SK-N-DZ (cell line): ENCODE measurements around the gene CNOT6.
"Not testable (repeated sequence)": the region's sequence is repeated elsewhere in the genome, so short reads cannot be mapped to it uniquely, and the experiment has no call there.

Source experiments
- DNase-seq: peaks from one replicate; pipeline ENCODE4 v3.0.0-alpha.2; 2015; ENCODE audit warnings: low spot score

The CNOT6 gene

DNA sequence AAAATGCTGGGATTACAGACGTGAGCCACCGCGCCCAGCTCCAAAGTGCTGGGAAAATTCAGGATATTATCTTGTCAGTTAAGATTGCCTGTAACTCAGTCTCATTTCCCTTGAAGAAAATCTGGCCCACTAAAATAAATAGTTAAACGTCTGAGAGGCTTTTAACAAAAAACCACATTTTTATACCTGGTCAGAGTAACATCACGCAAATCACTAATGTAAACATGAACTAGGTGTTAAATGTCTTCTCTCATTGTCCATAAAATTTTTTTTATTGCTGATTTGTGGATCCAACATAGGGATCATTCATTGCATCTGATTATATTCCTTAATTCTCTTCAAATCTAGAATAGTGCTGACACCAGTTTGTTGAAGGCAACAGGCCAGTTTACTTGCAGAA lies 22.3 kb downstream of the CNOT6 start:
- no peak for DNase-seq

DNA sequence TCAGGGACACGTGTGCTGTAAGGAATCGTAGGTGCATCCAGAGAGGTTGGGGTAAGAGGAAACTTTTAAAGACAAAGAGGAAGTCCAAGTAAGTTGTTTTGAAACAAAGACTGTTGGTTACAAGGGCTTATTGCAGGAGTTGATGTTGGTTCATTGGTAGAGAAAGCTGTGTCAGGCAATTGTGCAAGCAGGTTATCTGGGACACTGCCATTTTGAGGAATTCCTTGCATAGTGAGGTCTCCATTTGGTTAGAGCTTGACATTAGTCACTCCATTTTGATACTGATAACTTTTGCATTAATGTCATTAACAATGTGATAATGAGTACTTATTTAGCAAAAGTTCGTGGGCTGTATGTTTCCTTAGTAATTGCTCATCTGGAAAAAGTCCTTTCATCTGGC lies 24.9 kb downstream of the CNOT6 start:
- DNase-seq: no peak

DNA sequence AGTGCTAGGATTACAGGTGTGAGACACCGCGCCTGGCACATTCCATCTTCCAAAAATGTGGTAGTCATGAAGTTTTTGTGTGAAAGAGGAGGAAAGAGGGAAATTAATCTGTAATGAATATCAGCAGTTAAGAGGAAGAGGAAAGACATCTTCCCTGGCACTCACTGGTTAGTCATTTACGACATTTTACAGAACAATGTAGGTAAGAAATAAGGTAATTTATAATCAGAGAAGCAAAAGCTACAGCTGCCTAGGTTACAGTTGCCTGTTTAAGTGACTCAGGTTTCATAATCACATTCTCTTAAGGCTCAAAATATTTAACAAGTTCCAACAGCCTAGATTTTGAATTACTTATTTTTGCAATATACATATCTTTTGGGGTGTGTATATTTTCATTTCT lies 26.9 kb downstream of the CNOT6 start:
- DNase-seq: no peak

DNA sequence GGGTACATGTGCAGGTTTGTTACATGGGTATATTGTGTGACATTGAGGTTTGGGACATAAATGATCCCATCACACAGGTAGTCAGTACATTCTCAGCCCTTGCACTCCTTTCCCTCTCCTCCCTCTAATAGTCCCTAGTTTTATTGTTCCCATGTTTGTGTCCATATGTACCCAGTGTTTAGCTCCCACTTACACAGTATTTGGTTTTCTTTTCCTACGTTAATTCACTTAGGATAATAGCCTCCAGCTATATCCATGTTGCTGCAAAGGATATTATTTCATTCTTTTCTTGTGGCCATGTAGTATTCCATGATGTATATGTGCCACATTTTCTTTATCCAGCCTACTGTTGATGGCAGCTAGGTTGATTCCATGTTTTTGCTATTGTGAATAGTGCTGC lies 27.4 kb downstream of the CNOT6 start:
- DNase-seq: no peak

DNA sequence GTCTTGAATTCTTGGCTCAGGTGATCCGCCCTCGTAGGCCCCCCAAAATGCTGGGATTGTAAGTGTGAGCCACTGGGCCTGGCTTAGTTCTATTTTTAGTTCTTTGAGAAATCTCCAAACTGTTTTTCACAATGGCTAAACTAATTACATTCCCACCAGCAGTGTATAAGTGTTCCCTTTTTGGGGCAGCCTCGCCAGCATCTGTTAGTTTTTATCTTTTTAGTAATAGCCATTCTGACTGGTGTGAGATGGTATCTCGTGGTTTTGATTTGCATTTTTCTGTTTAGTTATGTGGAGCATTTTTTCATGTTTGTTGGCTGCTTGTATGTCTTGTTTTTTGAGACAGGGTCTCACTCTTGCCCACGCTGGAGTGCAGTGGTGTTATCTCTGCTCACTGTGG lies 28.2 kb downstream of the CNOT6 start:
- peak; percentile 16 for DNase-seq

DNA sequence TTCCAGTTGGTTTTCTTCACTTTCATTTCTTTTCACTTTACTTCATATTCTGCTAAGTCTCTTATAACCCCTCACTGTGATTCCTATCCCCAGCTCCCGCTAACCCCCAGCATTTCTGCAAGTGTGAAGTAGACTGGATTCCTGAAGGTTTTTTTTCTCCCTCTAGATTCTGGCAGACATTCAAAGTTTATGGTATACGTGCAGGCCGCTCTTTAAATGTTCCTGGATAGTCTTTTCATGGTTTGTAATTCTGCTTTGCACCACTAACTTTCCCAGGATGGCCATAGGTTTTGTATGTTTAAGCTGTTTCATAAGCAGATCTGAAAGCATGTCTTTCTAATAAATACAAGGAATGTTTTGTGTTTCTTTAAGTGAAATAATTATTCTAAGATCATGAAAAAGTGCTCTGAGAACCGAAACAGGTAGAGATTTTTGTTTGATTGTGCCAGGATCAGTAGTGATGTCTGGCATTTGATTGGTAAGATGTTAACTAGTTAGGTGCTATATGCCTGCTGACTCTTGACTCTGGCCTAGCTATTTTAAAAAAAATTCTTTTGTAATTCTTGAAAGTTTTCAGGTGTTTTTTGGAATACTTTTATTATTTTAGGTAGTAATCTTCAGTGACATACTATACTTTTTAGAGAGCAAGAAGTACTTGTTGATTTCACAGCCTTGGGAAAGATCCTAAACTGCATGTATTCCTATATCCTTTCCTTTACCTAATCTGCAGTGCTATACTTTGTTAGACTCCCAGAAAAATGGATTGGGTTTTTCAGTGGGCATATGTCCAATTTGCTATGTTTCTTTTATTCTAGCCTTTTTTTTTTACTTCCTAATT lies 29.7 kb downstream of the CNOT6 start:
- DNase-seq: no peak

DNA sequence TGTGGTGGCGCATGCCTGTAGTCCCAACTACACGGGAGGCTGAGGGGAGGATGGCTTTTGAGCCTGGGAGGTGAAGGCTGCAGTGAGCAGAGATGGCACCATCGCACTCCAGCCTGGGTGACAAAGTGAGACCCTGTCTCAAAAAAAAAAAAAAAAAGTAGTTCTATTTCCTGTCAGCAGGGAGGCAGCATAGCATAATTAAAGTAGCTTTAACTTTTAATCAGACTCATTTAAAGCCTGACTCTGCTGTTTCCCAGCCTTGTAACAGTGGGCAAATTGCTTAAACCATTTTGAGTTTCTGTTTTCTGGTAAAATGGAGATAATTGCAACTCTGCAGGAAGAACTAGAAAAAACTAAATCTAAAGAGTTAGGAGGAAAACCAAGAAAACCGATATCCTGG lies 31.2 kb downstream of the CNOT6 start:
- DNase-seq: no peak

DNA sequence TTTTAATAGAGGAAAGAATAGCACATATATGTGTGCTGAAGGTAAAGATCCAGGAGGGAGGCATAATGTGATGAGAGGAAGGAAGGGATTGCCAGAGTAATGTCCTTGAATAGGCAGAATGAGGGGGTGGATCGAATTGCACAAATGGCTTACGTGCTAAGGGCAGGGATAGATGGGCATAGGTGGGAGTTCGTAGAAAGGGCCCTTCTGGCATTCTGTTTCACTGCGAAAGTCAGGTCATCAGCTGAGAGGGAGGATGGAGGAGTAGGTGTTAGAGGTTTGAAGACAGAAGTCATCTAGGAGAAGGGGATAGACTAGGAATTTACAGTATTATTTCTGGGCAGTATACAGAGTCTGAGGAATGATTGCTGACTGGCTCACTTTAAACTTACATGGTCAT lies 32.1 kb downstream of the CNOT6 start:
- no peak for DNase-seq

DNA sequence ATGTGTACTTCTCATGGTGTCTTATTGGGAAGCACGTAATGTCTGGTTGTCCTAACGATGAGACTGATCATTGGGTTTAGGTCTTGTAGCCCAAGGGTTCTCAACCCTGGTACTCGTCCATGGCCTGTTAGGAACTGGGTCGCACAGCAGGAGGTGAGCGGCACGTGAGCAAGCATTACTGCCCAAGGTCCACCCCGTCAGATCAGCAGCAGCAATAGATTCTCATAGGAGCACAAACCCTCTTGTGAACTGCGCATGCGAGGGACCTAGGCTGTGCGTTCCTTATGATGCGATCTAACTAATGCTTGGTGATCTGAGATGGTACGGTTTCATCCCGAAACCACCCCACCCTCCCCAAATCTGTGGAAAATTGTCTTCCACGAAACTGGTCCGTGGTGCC lies 33.5 kb downstream of the CNOT6 start:
- DNase-seq: no peak

DNA sequence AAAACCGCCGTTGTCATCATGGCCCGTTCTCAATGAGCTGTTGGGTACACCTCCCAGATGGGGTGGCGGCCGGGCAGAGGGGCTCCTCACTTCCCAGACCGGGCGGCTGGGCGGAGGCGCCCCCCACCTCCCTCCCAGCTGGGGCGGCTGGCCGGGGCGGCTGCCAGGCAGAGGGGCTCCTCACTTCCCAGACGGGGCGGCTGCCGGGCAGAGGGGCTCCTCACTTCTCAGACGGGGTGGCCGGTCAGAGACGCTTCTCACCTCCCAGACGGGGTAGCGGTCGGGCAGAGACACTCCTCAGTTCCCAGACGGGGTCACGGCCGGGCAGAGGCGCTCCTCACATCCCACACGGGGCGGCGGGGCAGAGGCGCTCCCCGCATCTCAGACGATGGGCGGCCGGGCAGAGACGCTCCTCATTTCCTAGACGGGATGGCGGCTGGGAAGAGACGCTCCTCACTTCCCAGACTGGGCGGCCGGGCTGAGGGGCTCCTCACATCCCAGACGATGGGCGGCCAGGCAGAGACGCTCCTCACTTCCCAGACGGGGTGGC lies 36.9 kb downstream of the CNOT6 start:
- DNase-seq: not testable (repeated sequence)

DNA sequence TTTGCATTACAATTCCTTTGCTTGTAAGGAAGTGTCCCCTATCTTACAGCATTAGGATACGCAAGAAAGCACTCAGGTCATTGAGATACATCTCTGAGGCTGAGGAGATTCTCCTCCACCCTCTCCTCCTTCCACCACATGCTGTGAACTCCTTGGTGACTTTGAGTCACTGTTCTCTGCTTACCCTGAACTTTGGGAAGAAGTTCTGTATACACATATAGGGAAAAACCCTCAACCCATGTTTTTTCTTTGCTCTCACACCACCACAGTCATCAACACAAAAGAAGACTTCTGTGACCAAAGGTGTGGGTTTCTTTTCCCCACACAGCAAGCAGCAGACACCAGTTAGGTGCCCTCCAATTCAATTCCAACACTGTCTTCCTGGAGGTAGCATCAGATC lies 38.1 kb downstream of the CNOT6 start:
- DNase-seq: no peak

DNA sequence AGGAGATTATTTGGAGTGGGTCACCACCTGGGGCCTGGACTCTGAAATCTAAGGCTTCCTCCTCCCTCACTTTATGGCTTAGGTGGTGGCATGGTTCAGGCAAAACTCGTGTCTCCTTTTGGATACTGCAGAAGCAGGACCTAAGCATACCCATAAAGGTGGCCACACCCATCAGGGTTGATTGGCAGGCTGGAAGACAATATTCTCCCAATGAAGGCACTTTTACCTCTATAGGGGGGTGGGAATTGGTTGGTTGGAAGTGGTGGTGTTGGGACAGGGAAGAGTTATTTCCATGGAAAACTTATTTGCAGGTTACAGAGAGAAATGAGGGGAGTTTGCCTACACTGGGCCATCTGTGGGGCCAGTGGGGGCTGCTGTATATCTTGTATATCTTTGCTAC lies 39.7 kb downstream of the CNOT6 start:
- DNase-seq: no peak

DNA sequence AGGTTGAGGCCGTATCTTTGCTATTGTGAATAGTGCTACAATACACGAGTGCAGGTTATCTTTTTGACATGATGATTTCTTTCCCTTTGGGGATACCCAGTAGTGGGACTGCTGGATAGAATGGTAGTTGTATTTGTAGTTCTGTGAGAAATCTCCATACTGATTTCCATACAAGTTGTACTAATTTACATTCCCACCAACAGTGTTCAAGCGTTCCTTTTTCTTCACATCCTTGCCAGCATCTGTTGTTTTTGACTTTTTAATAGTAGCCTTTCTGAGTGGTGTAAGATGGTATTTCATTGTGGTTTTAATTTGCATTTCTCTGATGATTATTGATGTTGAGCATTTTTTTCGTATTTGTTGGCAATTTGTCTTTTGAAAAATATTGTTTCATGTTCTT lies 41.4 kb downstream of the CNOT6 start:
- DNase-seq: no peak

DNA sequence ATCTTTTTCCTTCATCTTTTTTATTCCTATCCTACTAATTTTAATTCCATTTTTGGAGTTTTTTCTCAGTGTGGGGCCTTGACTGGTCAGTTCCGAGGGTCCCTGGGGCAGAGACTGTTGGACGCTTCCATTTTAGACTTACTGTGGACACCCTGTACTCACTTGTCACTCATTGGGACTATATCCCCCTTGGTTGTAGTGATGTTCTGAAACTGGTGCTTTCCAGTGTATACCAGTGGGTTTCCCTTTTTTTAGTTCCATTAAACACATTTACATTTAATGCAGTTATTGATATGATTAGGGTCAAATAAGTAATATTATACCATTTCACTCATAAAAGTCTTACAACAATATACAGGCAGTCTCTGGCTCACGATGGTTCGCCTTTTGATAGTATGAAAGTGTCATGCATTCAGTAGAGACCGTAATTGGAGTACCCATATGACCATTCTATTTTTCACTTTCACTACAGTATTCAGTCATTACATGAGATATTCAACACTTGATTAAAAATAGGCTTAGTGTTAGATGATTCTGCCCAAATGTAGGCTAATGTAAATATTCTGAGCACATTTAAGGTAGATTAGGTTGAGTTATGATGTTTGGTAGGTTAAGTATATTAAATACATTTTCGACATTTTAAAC lies 46.0 kb downstream of the CNOT6 start:
- DNase-seq: no peak

DNA sequence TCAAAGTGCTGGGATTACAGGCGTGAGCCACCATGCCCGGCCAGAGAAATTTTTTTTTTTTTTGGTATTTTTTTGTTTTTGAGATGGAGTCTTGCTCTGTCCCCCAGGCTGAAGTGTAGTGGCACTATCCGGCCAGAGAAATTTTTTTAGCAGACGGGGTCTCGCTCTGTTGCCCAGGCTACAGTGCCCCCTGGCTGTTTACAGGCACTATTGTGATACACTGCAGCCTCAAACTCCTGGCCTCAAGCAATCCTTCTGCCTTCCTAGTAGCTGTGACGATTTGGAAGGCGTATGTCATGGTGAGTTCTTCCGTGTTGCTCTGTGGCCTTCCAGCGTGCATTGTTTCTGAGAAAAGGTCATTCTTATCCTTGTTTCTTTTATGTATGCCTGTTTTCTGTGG lies 47.5 kb downstream of the CNOT6 start:
- no peak for DNase-seq

DNA sequence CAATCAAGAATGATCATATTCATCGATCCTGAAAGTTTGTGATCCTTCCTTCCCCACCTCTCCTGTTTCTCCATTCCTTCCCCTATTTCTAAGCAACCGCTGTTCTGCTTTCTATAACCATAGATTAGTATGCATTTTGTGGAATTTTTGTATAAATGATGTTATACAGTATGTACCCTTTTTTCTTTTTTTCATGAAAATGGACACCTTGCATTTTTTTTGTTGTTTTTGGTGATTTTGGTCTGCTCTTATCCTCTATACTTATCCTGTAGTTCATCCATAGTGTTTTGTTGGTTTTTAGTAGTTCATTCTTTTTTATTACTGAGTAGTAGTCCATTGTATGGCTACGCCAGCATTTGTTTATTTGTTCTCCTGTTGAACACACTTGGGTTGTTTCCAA lies 51.1 kb downstream of the CNOT6 start:
- DNase-seq: no peak

DNA sequence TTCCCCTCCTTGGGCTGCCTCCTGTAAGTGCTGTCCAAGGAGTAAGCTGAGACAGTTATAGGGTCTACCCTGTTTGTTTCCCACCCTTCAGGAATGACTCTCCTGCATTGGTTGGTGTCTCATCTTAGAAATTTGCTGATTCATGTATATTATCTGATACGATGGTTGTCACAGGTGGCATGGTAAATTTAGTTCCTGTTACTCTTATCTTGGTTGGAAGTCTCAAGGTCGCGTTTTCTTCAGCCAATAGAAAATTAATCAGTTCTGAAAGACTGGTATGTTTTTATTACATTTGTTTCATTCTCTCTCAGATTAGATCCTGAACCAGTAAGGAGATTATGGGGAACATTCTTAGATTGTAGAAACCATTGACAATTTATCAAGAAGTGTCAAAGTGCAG lies 54.4 kb downstream of the CNOT6 start:
- DNase-seq: no peak

DNA sequence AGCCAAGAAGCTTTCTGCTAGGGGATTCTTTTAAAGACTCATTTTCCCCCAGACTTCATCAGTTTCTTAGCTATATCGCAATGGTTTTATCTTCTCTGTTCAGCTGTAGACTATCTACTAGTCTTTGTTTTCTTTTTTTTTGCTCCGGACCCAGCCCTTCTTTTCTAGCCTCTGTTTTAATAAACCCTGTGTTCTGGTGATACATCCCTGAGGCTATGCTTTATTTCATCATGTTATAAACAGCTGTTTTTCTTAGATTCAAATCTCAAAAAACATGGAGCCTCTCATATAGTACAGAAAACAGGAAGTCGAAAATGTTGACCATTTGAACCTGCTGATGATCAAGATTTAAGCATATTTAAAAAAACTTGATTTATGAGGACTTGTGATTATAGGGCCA lies 59.4 kb downstream of the CNOT6 start:
- DNase-seq: no peak

DNA sequence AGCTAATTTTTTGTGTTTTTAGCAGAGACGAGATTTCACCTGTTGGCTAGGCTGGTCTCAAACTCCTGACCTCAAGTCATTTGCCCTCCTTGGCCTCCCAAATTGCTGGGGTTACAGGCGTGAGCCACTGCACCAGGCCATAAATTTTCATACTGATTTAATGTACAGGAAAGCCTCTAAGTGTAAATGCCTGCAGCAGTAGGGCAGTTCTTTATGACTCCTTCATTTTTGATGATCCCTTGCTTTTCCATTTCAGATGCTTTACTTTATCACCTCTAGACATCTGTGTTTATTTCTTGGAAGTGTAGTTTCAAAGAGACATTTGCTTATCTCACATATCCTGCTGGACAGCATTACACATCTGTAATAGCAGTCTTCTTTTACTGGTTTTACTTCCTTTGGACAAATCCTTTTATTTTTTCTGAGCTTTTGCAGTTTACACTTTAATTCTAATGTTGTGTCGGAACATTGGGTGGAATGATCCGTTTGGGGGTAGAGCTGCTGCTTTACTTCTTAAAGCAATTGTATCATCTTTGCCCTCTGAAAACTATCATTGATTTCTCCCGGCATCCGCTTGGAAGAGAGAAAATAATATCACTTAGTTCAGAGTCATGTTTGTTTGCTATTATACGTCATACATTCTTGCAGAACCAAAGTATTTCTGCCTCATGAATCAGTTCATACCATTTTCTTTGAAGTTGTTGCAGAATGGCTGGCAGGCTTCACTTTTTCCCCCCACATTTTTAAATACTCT lies 61.2 kb downstream of the CNOT6 start:
- DNase-seq: no peak

DNA sequence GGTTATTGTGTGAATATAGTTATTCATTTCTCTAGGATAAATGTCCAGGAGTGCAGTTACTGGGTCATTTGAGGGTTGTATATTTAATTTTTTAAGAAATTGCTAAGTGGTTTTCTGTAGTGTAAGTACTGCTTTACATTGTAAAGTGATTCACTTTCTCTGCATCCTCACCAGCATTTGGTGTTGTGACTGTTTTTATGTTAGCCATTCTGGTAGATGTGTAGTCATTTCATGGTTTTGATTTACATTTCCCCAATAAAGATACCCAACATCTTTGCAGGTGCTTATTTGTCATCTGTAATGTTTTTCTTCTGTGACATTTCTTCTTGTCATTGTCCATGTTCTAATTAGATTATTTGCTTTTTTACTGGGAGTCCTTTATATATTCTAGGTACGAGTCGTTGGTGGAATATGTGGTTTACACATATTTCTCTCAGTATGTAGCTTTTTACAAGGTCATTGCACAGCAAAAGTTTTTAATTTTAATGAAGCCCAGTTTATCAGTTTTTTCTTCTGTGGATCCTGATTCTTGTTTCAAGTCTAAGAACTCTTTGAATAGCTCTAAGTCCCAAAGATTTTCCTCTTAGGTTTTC lies 63.1 kb downstream of the CNOT6 start:
- no peak for DNase-seq

DNA sequence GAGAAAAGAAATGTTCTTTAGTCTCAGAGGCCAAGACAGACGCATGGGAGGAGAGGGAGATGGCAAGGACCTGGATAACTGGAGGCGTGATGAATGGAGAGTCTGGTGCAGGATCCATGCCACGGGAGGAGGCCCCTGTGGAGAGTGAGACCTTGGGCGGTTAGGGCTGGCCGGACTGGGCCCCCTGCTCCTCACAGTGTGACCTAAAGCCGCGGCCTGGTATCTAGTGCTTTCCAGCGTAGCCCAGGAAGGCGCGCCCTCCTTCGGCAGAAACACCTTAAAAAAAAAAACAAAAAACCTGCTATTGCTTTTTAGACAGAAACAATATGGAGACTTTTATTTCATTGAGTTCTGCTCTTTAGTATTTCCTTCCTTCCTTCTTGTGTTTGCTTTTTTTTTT lies 64.1 kb downstream of the CNOT6 start:
- DNase-seq: no peak

DNA sequence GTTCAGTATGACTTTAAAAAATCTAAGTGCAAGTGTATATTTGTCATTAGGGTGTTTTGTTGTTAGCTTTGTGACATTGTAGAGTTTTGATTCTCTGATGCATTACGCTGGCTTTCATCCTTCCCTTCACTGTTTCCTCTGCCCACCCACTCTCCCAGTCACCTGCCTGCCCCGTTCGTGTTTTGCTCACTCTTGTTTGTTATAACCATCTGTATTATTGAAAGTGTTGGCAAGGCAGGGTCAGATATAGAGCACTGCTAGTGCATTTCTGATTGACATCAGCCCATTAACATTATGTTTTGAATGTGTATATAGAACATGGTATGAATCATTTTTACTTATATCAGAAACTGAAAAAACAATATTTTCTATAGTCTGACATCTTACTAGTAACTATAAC lies 69.8 kb downstream of the CNOT6 start:
- DNase-seq: no peak
